ENCODE measurements around the gene CRIM1.

DNA sequence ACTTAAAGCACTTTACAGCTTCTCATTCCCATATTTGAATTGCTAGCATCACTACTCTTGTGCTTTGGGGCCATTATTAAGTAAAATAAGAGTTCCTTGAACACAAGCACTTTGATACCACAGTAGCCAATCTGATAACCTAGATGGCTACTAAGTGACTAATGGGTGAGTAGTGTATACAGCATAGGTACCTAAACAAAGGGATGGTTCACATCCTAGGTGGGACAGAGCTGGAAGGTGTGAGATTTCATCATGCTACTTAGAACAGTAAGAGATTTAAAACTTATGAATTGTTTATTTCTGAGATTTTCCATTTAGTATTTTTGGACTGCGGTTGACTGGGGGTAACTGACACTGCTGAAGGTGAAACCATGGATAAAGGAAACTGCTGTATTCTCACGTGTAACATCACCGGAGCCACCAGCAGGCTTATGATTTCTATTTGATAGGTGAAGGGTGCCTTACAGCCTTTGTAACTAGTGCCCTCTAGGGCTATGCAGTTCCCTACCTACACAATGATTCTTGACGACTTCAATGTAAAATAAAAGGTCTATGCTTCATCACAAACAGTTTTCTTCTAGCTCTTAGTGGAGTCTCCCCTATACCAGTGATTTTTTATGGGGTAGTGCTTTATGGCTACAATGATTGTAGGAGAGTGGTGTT is 22.1 kb upstream of the CRIM1 start:
- TF ChIP-seq, protein P1, sequence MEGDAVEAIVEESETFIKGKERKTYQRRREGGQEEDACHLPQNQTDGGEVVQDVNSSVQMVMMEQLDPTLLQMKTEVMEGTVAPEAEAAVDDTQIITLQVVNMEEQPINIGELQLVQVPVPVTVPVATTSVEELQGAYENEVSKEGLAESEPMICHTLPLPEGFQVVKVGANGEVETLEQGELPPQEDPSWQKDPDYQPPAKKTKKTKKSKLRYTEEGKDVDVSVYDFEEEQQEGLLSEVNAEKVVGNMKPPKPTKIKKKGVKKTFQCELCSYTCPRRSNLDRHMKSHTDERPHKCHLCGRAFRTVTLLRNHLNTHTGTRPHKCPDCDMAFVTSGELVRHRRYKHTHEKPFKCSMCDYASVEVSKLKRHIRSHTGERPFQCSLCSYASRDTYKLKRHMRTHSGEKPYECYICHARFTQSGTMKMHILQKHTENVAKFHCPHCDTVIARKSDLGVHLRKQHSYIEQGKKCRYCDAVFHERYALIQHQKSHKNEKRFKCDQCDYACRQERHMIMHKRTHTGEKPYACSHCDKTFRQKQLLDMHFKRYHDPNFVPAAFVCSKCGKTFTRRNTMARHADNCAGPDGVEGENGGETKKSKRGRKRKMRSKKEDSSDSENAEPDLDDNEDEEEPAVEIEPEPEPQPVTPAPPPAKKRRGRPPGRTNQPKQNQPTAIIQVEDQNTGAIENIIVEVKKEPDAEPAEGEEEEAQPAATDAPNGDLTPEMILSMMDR (conservative IDR thresholded peaks at IDR 0.05) = no peak; the same call in 1 of the 2 replicates
- TF ChIP-seq EZH2 (IDR thresholded peaks at IDR 0.05; ENCODE audit: low read depth) = no peak

Data from PC-9 (cell line).